Measurements from ENCODE around the gene SLC51B. TPM values are rescaled to one million over a fixed set of nuclear protein-coding genes. Genes with fewer than 3 reads are reported as not detected.
"Not testable (repeated sequence)": the region's sequence is repeated elsewhere in the genome, so short reads cannot be mapped to it uniquely, and the experiment has no call there.

Gene SLC51B
- total RNA-seq, result not detected in 2 replicates

DNA sequence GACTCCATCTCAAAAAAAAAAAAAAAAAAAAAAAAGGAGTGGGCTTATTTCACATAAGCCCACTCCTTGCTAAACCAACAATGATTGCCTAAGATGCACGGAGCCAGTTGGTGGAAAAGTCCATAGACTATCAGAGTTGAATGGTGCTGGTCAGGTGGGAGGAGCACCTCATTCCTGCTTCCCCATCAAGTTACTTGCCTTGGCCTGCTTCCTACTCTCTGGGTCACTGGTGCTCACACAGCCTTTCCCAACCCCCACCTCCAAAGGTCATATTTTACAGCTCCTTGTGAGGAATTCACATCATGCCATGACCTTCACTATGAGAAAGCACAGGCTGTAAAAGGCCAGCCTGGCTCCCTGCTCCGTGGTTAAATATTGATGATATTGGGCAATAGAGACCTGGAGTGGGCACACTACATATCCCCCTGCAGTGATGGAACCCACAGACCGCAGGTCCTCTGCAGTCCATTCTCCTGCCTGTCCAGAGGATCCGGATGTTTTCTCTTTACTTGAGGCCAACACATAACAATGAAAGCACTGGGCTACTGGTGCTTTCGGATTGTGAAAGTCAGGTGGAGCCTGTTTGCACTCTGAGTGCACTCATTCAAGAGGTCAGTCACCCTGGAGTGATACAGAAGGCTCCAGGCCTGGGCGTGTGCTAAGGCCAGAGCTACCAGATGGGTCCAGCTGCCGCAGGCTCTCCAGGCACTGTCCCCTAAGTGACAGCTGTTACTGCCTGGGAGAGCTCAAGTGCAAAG, at the start of gene SLC51B:
TSS of gene SLC51B (plus strand) at position 664 of the 758 bp plus-strand sequence. CDS start 4,618 bp downstream, outside the sequence.
- no peak within 1 kb of the TSS for H3K4me3 ChIP-seq (ENCODE audit: low read depth, low read length)
- peak; percentile 75 for DNase-seq (ENCODE audit: low read depth)
- TF ChIP-seq, protein P1, sequence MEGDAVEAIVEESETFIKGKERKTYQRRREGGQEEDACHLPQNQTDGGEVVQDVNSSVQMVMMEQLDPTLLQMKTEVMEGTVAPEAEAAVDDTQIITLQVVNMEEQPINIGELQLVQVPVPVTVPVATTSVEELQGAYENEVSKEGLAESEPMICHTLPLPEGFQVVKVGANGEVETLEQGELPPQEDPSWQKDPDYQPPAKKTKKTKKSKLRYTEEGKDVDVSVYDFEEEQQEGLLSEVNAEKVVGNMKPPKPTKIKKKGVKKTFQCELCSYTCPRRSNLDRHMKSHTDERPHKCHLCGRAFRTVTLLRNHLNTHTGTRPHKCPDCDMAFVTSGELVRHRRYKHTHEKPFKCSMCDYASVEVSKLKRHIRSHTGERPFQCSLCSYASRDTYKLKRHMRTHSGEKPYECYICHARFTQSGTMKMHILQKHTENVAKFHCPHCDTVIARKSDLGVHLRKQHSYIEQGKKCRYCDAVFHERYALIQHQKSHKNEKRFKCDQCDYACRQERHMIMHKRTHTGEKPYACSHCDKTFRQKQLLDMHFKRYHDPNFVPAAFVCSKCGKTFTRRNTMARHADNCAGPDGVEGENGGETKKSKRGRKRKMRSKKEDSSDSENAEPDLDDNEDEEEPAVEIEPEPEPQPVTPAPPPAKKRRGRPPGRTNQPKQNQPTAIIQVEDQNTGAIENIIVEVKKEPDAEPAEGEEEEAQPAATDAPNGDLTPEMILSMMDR (IDR thresholded peaks at IDR 0.05; ENCODE audit: insufficient read depth, low read depth, low read length), result no peak

DNA sequence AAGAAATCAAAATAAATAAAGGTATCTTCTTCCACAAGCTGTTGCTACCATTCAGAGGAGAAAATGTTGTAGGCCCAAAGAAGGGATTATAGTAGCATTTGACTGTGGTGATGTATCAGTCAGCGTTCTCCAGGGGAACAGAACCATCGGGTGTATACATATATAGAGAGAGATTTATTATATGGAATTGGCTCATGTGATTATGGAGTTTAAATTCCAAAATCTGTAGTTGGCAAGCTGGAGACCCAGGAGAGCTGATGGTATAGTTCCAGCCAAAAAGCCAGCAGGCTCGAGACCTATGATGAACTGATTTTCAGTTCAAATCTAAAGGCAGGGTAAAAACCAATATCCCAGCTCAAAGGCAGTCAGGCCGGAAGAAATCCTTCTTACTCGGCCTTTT, 48.1 kb upstream of the SLC51B start:
- no peak for DNase-seq (ENCODE audit: low read depth)
- TF ChIP-seq, protein P1 (IDR thresholded peaks at IDR 0.05; ENCODE audit: insufficient read depth, low read depth, low read length), result no peak
- H3K4me3 ChIP-seq (ENCODE audit: low read depth, low read length), result no peak overlapping the region

DNA sequence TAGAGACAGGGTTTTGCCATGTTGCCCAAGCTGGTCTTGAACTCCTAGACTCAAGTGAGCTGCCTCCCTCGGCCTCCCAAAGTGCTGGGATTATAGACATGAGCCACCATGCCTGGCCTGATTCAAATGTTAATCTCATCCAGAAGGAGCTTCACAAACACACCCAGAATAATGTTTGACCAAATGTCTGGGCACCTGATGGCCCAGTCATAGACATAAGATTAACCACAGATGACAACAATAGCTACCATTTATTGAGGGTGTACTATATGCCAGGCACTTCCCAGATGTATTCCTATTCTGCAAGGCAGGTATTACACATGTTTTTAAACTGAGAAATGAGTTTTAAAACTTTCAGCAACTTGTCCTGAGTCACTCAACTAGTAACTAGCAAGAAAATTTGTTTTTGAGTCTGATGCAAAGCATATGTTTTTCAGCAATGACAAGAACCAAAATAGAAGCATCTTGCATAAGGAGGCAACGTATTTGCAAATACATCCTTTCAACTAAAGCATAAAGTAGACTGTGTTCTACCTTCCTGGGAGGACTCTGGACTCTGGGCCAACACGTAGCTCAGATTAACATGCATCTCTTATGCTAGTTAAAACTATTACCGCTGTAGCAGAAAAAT, 47.3 kb upstream of the SLC51B start:
- no peak for DNase-seq (ENCODE audit: low read depth)
- H3K4me3 ChIP-seq (ENCODE audit: low read depth, low read length), result no peak overlapping the region
- TF ChIP-seq, protein P1 (IDR thresholded peaks at IDR 0.05; ENCODE audit: insufficient read depth, low read depth, low read length), result no peak

DNA sequence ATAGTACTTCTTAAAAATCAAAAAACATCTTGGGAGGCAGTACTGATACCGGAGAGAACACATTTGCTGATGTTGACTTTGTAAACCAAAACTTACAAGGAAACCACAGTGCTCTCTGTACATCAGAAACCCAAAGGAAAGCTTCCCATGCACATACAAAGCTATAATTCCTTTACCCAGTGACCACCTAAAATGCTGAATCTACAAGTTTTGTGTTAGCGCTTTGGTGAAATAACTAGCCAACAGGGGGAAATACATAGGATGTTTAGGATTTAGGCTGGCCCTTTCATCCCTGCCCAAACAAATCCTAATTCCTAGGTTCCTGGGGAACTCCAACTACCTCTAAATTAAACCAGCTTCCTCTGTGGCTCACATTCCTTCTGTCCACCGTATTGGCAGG, 40.2 kb upstream of the SLC51B start:
- no peak overlapping the region for H3K4me3 ChIP-seq (ENCODE audit: low read depth, low read length)
- TF ChIP-seq, protein P1 (IDR thresholded peaks at IDR 0.05; ENCODE audit: insufficient read depth, low read depth, low read length), result no peak
- DNase-seq (ENCODE audit: low read depth), result no peak

DNA sequence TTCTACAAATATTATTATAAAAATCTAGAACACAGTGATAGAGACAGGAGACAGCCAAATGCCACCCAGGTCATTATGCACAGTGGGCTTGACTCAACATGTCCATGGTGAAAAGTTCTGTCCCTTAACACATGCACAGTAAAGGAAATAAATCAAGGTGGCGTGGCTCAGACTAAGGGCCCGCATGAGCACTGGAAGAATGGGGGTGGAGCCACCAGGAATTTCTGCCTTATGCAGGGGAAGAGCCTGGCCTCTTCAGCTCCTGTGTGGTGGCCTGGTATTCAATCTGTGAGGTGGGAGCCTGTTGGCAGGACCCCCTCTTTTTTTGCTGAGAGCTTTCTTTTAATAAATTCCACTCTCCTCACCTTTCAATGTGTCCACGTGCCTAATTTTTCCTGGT, 38.3 kb upstream of the SLC51B start:
- DNase-seq (ENCODE audit: low read depth), result no peak
- TF ChIP-seq, protein P1 (IDR thresholded peaks at IDR 0.05; ENCODE audit: insufficient read depth, low read depth, low read length), result no peak
- no peak overlapping the region for H3K4me3 ChIP-seq (ENCODE audit: low read depth, low read length)

DNA sequence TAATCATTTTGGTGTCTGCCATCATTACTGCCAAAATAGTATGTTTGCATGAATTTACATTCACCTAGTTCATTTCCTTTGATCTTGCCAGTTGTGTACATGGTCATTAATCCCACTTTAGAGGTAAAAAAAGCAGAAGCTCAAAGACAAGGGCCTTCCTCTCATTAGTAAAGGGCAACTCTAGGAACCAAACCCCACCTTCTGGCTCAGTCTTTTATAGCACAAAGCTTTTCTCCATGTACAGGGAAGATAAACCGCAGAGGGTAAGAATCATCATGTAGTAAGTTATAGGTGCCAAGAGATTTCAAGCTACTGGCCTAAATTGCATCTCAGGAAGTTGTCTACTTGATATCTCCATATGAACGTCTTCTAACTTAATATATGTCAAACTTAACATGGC, 36.2 kb upstream of the SLC51B start:
- H3K4me3 ChIP-seq (ENCODE audit: low read depth, low read length), result no peak overlapping the region
- TF ChIP-seq, protein P1 (IDR thresholded peaks at IDR 0.05; ENCODE audit: insufficient read depth, low read depth, low read length), result peak; percentile 39
- peak; percentile 24 for DNase-seq (ENCODE audit: low read depth)

DNA sequence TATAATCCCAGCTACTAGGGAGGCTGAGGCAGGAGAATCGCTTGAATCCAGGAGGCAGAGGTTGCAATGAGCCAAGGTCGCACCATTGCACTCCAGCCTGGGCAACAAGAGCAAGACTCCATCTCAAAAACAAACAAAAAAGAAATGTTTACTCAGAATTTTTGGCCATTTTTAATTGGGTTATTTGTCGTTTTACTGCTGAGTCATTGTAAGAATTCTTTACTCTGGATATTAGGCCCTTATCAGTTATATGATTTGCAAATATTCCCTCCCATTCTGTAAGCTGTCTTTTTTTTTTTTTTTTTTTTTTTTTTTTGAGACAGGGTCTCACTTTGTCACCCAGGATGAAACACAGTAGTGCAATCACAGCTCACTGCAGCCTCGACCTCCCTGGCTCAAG, 34.0 kb upstream of the SLC51B start:
- not testable (repeated sequence) for H3K4me3 ChIP-seq (ENCODE audit: low read depth, low read length); DNase-seq (ENCODE audit: low read depth)

All from fibroblast of villous mesenchyme (primary cell).